ENCODE results near the gene TTC28.

DNA sequence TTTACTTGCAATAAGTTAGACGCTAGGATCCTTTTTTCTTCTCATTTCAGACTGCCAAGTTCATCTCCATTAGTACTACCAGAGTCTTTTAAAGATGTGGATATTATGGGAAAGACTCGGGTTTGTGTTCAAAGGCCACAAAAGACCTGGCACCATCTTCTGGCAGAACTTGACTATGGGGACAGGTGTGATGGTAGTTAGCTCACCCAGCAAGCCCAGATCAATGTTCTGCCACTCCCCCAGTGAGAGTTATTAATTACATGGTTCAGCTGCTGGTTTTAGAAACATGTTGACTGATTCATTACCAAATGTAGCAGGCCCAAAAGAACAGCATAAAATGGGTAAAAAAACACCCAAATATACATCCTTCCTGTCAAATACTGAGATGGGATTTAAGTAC is 427.1 kb downstream of the TTC28 start:
- TF ChIP-seq REST (tag by site-specific recombination; IDR thresholded peaks at IDR 0.05) (no peak), ZBTB7A (tag by site-specific recombination; IDR thresholded peaks at IDR 0.05; ENCODE audit: low read depth) (no peak), CTCF (tag by site-specific recombination; IDR thresholded peaks at IDR 0.05) (no peak), ZNF555 (tag by site-specific recombination; conservative IDR thresholded peaks at IDR 0.05) (no peak), ZNF324 (tag by site-specific recombination; IDR thresholded peaks at IDR 0.05) (no peak), ZNF660 (tag by site-specific recombination; IDR thresholded peaks at IDR 0.05) (no peak), SCRT1 (tag by site-specific recombination; IDR thresholded peaks at IDR 0.05; ENCODE audit: borderline replicate concordance) (no peak), ZNF623 (tag by site-specific recombination; IDR thresholded peaks at IDR 0.05) (no peak), ZBTB21 (tag by site-specific recombination; IDR thresholded peaks at IDR 0.05) (no peak)

All from HEK293 (cell line).